Activated naive CD4-positive, alpha-beta T cell treated with anti-CD3 and anti-CD28 coated beads, Interleukin-2, amount 50 U/mL, for 72 hours (primary cell): ENCODE measurements around the gene TIMM17A. TPM values are rescaled to one million over a fixed set of nuclear protein-coding genes. Genes with fewer than 3 reads are reported as not detected.

Experiments used
- ATAC-seq, 2 donors: fragments of 150-1000 bp; cut with Tn5 transposase; 2 replicates each; pipeline ENCODE4 v1.10.0; 2021; ENCODE audit warnings: mild to moderate bottlenecking in 2 of 2, moderate library complexity in 2 of 2
- DNase-seq, 2 donors: peaks; one replicate each; pipeline ENCODE4 v3.0.0; 2021 to 2022; ENCODE audit warnings: low spot score in 2 of 2
- H3K27ac Mint-ChIP-seq, 2 donors: one replicate each; pipeline ENCODE4 v1.8.0; 2022; ENCODE audit warnings: mild to moderate bottlenecking in 2 of 2, mixed read lengths in 2 of 2
- H3K36me3 Mint-ChIP-seq, 2 donors: one replicate each; pipeline ENCODE4 v1.8.0; 2022; ENCODE audit warnings: mixed read lengths in 2 of 2
- H3K9me3 Mint-ChIP-seq, 2 donors: one replicate each; pipeline ENCODE4 v1.8.0; 2022; ENCODE audit warnings: mixed read lengths in 2 of 2
- total RNA-seq, 2 donors: library from RNA; stranded (reverse); gene quantifications; one replicate each; pipeline ENCODE4 v1.2.3, GENCODE V29; 2022

The TIMM17A gene
- 10 to 100 TPM; 64.3 to 89.0 TPM for total RNA-seq

GRCh38 chr1:201955009-201955728 is at the start of gene TIMM17A:
Gene TIMM17A, plus strand, starts transcription at chr1:201955503. Its CDS starts 24 bp downstream, at chr1:201955527.
- H3K36me3 Mint-ChIP-seq: peaks cover 15 to 16% of the 10 kb centered on the region in 2 donors
- ATAC-seq: peak; percentile 99 to 100
- H3K9me3 Mint-ChIP-seq: no peaks in the 10 kb centered on the region
- DNase-seq: peak; percentile 92 to 97
- peak within 1 kb of the TSS; percentile 98 to 99 for H3K27ac Mint-ChIP-seq

- no peaks in the 10 kb centered on the region for H3K36me3 Mint-ChIP-seq
- ATAC-seq (no peak), DNase-seq (no peak)
- no peaks in the 10 kb centered on the region for H3K9me3 Mint-ChIP-seq
- H3K27ac Mint-ChIP-seq: no peak overlapping the region
Observed at GRCh38 chr1:201906336-201906735, 49.0 kb upstream of the TIMM17A start.

GRCh38 chr1:201907621-201908020 is 47.7 kb upstream of the TIMM17A start:
- no peaks in the 10 kb centered on the region for H3K9me3 Mint-ChIP-seq
- no peak for ATAC-seq
- H3K36me3 Mint-ChIP-seq: no peaks in the 10 kb centered on the region
- no peak overlapping the region for H3K27ac Mint-ChIP-seq
- DNase-seq: no peak

GRCh38 chr1:201911826-201912571 is 43.3 kb upstream of the TIMM17A start:
- H3K27ac Mint-ChIP-seq: no peak overlapping the region
- no peaks in the 10 kb centered on the region for H3K36me3 Mint-ChIP-seq
- DNase-seq (no peak), ATAC-seq (no peak)
- no peaks in the 10 kb centered on the region for H3K9me3 Mint-ChIP-seq

- H3K9me3 Mint-ChIP-seq: no peaks in the 10 kb centered on the region
- DNase-seq (no peak), ATAC-seq (no peak)
- H3K27ac Mint-ChIP-seq: no peak overlapping the region
- H3K36me3 Mint-ChIP-seq: no peaks in the 10 kb centered on the region
Observed at GRCh38 chr1:201912832-201913231, 42.5 kb upstream of the TIMM17A start.

GRCh38 chr1:201914456-201915235 is 40.7 kb upstream of the TIMM17A start:
- Mint-ChIP-seq H3K9me3 (no peaks in the 10 kb centered on the region), H3K36me3 (no peaks in the 10 kb centered on the region), H3K27ac (no peak overlapping the region)
- DNase-seq: no peak
- ATAC-seq: no peak

GRCh38 chr1:201916649-201917249 is 38.6 kb upstream of the TIMM17A start:
- H3K27ac Mint-ChIP-seq: no peak overlapping the region
- DNase-seq (no peak), ATAC-seq (no peak)
- H3K36me3 Mint-ChIP-seq: no peaks in the 10 kb centered on the region
- no peaks in the 10 kb centered on the region for H3K9me3 Mint-ChIP-seq

GRCh38 chr1:201917362-201918033 is 37.8 kb upstream of the TIMM17A start:
- ATAC-seq (no peak), DNase-seq (no peak)
- no peak overlapping the region for H3K27ac Mint-ChIP-seq
- no peaks in the 10 kb centered on the region for H3K36me3 Mint-ChIP-seq
- no peaks in the 10 kb centered on the region for H3K9me3 Mint-ChIP-seq

GRCh38 chr1:201918343-201918742 is 37.0 kb upstream of the TIMM17A start:
- no peak for DNase-seq
- Mint-ChIP-seq H3K36me3 (no peaks in the 10 kb centered on the region), H3K27ac (no peak overlapping the region), H3K9me3 (no peaks in the 10 kb centered on the region)
- ATAC-seq: no peak

GRCh38 chr1:201921952-201922558 is 33.2 kb upstream of the TIMM17A start:
- DNase-seq (no peak), ATAC-seq (no peak)
- Mint-ChIP-seq H3K36me3 (no peaks in the 10 kb centered on the region), H3K27ac (no peak overlapping the region), H3K9me3 (no peaks in the 10 kb centered on the region)

- DNase-seq: no peak
- Mint-ChIP-seq H3K9me3 (no peaks in the 10 kb centered on the region), H3K36me3 (no peaks in the 10 kb centered on the region), H3K27ac (no peak overlapping the region)
- no peak for ATAC-seq
Observed at GRCh38 chr1:201925301-201925567, 30.1 kb upstream of the TIMM17A start.

- Mint-ChIP-seq H3K9me3 (no peaks in the 10 kb centered on the region), H3K36me3 (no peaks in the 10 kb centered on the region), H3K27ac (no peak overlapping the region)
- DNase-seq (no peak), ATAC-seq (no peak)
Observed at GRCh38 chr1:201925981-201926645, 29.2 kb upstream of the TIMM17A start.

GRCh38 chr1:201928266-201928665 is 27.0 kb upstream of the TIMM17A start:
- DNase-seq (no peak), ATAC-seq (no peak)
- no peaks in the 10 kb centered on the region for H3K9me3 Mint-ChIP-seq
- H3K36me3 Mint-ChIP-seq: no peaks in the 10 kb centered on the region
- no peak overlapping the region for H3K27ac Mint-ChIP-seq

- no peak for DNase-seq
- Mint-ChIP-seq H3K36me3 (no peaks in the 10 kb centered on the region), H3K9me3 (no peaks in the 10 kb centered on the region), H3K27ac (no peak overlapping the region)
- no peak for ATAC-seq
Observed at GRCh38 chr1:201930137-201930536, 25.2 kb upstream of the TIMM17A start.

GRCh38 chr1:201930803-201931202 is 24.5 kb upstream of the TIMM17A start:
- Mint-ChIP-seq H3K36me3 (no peaks in the 10 kb centered on the region), H3K27ac (no peak overlapping the region), H3K9me3 (no peaks in the 10 kb centered on the region)
- no peak for DNase-seq
- no peak for ATAC-seq
